NB4 (cell line): ENCODE data around the gene ITPK1.

ENCODE experiments used
- CTCF ChIP-seq: IDR thresholded peaks from one replicate; pipeline ENCODE4 v1.5.1; 2012; ENCODE audit warnings: low read depth, low read length
- MAX ChIP-seq: IDR thresholded peaks from 2 replicates; pipeline ENCODE4 v1.6.1; 2011; ENCODE audit warnings: low read depth, low read length
- MYC ChIP-seq: IDR thresholded peaks from 2 replicates; pipeline ENCODE4 v1.6.1; 2011; ENCODE audit warnings: low read depth, low read length
- POLR2A ChIP-seq: IDR thresholded peaks from 2 replicates; pipeline ENCODE4 v1.6.1; 2011; ENCODE audit warnings: mild to moderate bottlenecking; ENCODE audit not compliant: insufficient read length; ENCODE audit errors: extremely low read depth

- no peak for TF ChIP-seq CTCF
- no peak for TF ChIP-seq MAX
- no peak for TF ChIP-seq MYC
- TF ChIP-seq POLR2A: no peak
These were observed 153.0 kb downstream of the ITPK1 start for GRCh38 chr14:92962831-92963095.
